HepG2 (cell line): ENCODE measurements around the gene AKIP1. TPM values are rescaled to one million over a fixed set of nuclear protein-coding genes. Genes with fewer than 3 reads are reported as not detected.

Source experiments
- BATF2 ChIP-seq: sonication (generic); formaldehyde crosslinking; IDR thresholded peaks from 2 replicates; pipeline ENCODE4 v1.8.0; 2022; ENCODE audit warnings: mild to moderate bottlenecking, missing genetic modification reagents, moderate library complexity
- CERS6 ChIP-seq: sonication (generic); formaldehyde crosslinking; IDR thresholded peaks from 2 replicates; pipeline ENCODE4 v1.5.0; 2020; ENCODE audit warnings: missing genetic modification reagents
- DMTF1 ChIP-seq: sonication (generic); formaldehyde crosslinking; IDR thresholded peaks from 2 replicates; pipeline ENCODE4 v1.4.0; 2020; ENCODE audit warnings: mild to moderate bottlenecking, missing genetic modification reagents
- HDAC6 ChIP-seq: fragments of 200-600 bp; sonication (generic); IDR thresholded peaks from 2 replicates; pipeline ENCODE4 v1.7.0; 2017; ENCODE audit warnings: mild to moderate bottlenecking, antibody characterized with exemption, low read length, low read depth
- HINFP ChIP-seq: sonication (generic); formaldehyde crosslinking; IDR thresholded peaks from 2 replicates; pipeline ENCODE4 v1.4.0; 2020; ENCODE audit warnings: low read depth, mild to moderate bottlenecking, missing genetic modification reagents
- KLF16 ChIP-seq, 2 experiments: sonication (generic) in 1 of 2; formaldehyde crosslinking in 1 of 2; IDR thresholded peaks; 2 replicates each; pipeline versions ENCODE4 v1.6.1 to v1.8.0; 2016 to 2023; ENCODE audit warnings: missing genetic modification reagents in 2 of 2, missing compliant biosample characterization in 1 of 2
- NKX3-1 ChIP-seq: sonication (generic); formaldehyde crosslinking; IDR thresholded peaks from 2 replicates; pipeline ENCODE4 v1.5.0; 2020; ENCODE audit warnings: missing genetic modification reagents
- SMARCC2 ChIP-seq: fragments of 450-650 bp; IDR thresholded peaks from 2 replicates; pipeline ENCODE4 v1.6.1; 2017; ENCODE audit warnings: antibody characterized with exemption, mild to moderate bottlenecking
- SP2 ChIP-seq: sonication (generic); formaldehyde crosslinking; IDR thresholded peaks from 2 replicates; pipeline ENCODE4 v1.5.1; 2020; ENCODE audit warnings: mild to moderate bottlenecking, missing genetic modification reagents
- ZNF253 ChIP-seq: sonication (generic); formaldehyde crosslinking; IDR thresholded peaks from 2 replicates; pipeline ENCODE4 v1.8.0; 2022; ENCODE audit warnings: mild to moderate bottlenecking, missing genetic modification reagents, borderline replicate concordance
- ZNF3 ChIP-seq: IDR thresholded peaks from 2 replicates; pipeline ENCODE4 v1.7.0; 2017; ENCODE audit warnings: inconsistent platforms
- ZNF44 ChIP-seq: sonication (generic); formaldehyde crosslinking; IDR thresholded peaks from 2 replicates; pipeline ENCODE4 v1.5.1; 2020; ENCODE audit warnings: mild to moderate bottlenecking, missing genetic modification reagents
- ZNF605 ChIP-seq: sonication (generic); formaldehyde crosslinking; IDR thresholded peaks from 2 replicates; pipeline ENCODE4 v1.8.0; 2022; ENCODE audit warnings: mild to moderate bottlenecking, missing genetic modification reagents
- polyA plus RNA-seq, 8 experiments: library from polyadenylated mRNA; depleted of rRNA in 3 of 8; stranded (reverse) in 7 of 8; unstranded in 1 of 8; fragments of >200 nt; fragmentation: Illumina TruSeq in 4 of 8; extraction: Trizol in 4 of 8; gene quantifications; 2 replicates each; pipeline versions ENCODE4 v1.2.1 to v1.2.3, GENCODE V29; 2011 to 2016; ENCODE audit warnings: low read depth in 4 of 8, missing spikeins in 1 of 8, mixed read lengths in 1 of 8; ENCODE audit not compliant: insufficient read depth in 1 of 8
- total RNA-seq, 5 experiments: library from RNA; depleted of rRNA; stranded (reverse); fragments of >200 nt; fragmentation: Illumina TruSeq; extraction: Trizol; gene quantifications; 2 replicates each; pipeline ENCODE4 v1.2.3, GENCODE V29; 2016; ENCODE audit warnings: low read depth in 1 of 5
- TF ChIP-seq, protein P1 (sequence below): sonication (generic); formaldehyde crosslinking; IDR thresholded peaks from 2 replicates; pipeline ENCODE4 v1.8.0; 2022; ENCODE audit warnings: missing genetic modification reagents, mild to moderate bottlenecking, borderline replicate concordance
- TF ChIP-seq, protein P2 (sequence below): IDR thresholded peaks from 2 replicates; pipeline ENCODE4 v1.6.1; 2016; ENCODE audit warnings: mild to moderate bottlenecking, missing biosample characterization, missing genetic modification reagents
- TF ChIP-seq, protein P3 (sequence below): sonication (generic); formaldehyde crosslinking; IDR thresholded peaks from 2 replicates; pipeline ENCODE4 v1.4.0; 2020; ENCODE audit warnings: missing genetic modification reagents
- TF ChIP-seq, protein P4 (sequence below): IDR thresholded peaks from 2 replicates; pipeline ENCODE4 v1.6.1; 2018; ENCODE audit warnings: missing genetic modification reagents, mild to moderate bottlenecking, missing compliant biosample characterization

AKIP1 gene
- total and polyA plus RNA-seq, 2 of the 13 experiments (the other 11 are each of a cell fraction or from before 2014, with no cell fraction given) = 10.0 to 20.3 TPM

GRCh38 chr11:8911029-8911823 is at the start of gene AKIP1 (continued):
- TF ChIP-seq CERS6 (CRISPR knock-in tag) (no peak), HINFP (CRISPR knock-in tag) (no peak), DMTF1 (CRISPR knock-in tag) (no peak), ZNF44 (no peak), ZNF253 (CRISPR knock-in tag) (no peak), BATF2 (CRISPR knock-in tag) (no peak), ZNF3 (CRISPR knock-in tag) (no peak), ZNF605 (CRISPR knock-in tag) (peak; percentile 74; the same call in 1 of the 2 replicates), NKX3-1 (CRISPR knock-in tag) (peak; percentile 32; the same call in 1 of the 2 replicates), SP2 (CRISPR knock-in tag) (no peak), SMARCC2 (no peak), KLF16 (CRISPR knock-in tag; IDR thresholded peaks at IDR 0.05) (peak in 1 of 2 experiments; percentile 53; a peak in 1 of 4 replicates), HDAC6 (no peak)
- TF ChIP-seq, protein P1, sequence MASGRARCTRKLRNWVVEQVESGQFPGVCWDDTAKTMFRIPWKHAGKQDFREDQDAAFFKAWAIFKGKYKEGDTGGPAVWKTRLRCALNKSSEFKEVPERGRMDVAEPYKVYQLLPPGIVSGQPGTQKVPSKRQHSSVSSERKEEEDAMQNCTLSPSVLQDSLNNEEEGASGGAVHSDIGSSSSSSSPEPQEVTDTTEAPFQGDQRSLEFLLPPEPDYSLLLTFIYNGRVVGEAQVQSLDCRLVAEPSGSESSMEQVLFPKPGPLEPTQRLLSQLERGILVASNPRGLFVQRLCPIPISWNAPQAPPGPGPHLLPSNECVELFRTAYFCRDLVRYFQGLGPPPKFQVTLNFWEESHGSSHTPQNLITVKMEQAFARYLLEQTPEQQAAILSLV (CRISPR knock-in tag) = no peak
- TF ChIP-seq, protein P2, sequence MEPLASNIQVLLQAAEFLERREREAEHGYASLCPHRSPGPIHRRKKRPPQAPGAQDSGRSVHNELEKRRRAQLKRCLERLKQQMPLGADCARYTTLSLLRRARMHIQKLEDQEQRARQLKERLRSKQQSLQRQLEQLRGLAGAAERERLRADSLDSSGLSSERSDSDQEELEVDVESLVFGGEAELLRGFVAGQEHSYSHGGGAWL = peak; percentile 67; the same call in 1 of the 2 replicates
- TF ChIP-seq, protein P3, sequence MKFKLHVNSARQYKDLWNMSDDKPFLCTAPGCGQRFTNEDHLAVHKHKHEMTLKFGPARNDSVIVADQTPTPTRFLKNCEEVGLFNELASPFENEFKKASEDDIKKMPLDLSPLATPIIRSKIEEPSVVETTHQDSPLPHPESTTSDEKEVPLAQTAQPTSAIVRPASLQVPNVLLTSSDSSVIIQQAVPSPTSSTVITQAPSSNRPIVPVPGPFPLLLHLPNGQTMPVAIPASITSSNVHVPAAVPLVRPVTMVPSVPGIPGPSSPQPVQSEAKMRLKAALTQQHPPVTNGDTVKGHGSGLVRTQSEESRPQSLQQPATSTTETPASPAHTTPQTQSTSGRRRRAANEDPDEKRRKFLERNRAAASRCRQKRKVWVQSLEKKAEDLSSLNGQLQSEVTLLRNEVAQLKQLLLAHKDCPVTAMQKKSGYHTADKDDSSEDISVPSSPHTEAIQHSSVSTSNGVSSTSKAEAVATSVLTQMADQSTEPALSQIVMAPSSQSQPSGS (CRISPR knock-in tag) = 0 out of 2 replicates have a peak, but pooled peaks have one; percentile 28
- TF ChIP-seq, protein P4, sequence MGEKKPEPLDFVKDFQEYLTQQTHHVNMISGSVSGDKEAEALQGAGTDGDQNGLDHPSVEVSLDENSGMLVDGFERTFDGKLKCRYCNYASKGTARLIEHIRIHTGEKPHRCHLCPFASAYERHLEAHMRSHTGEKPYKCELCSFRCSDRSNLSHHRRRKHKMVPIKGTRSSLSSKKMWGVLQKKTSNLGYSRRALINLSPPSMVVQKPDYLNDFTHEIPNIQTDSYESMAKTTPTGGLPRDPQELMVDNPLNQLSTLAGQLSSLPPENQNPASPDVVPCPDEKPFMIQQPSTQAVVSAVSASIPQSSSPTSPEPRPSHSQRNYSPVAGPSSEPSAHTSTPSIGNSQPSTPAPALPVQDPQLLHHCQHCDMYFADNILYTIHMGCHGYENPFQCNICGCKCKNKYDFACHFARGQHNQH = peak; percentile 40; the same call in 1 of the 2 replicates
